A549 (cell line): ENCODE results near the gene ASCL5.

Experiments used
- EHF ChIP-seq: fragments of 250-450 bp; sonication (Bioruptor Pico); IDR thresholded peaks from 2 replicates; pipeline ENCODE4 v1.5.0; 2020; ENCODE audit warnings: mild to moderate bottlenecking
- HOXA7 ChIP-seq: fragments of 250-450 bp; sonication (Bioruptor Pico); IDR thresholded peaks from 2 replicates; pipeline ENCODE4 v1.5.0; 2020; ENCODE audit warnings: mild to moderate bottlenecking, moderate library complexity
- KDM1A ChIP-seq: fragments of 200-600 bp; sonication (generic); IDR thresholded peaks from 2 replicates; pipeline ENCODE4 v1.6.1; 2016; ENCODE audit warnings: low read depth, mild to moderate bottlenecking
- POLR2A ChIP-seq: IDR thresholded peaks from 2 replicates; pipeline ENCODE4 v1.6.1; 2012; ENCODE audit warnings: mild to moderate bottlenecking, low read length
- RAD21 ChIP-seq, 2 experiments: fragments of >200 bp in 1 of 2; sonication (Bioruptor Twin) in 1 of 2; formaldehyde crosslinking in 1 of 2; IDR thresholded peaks in 1 of 2; conservative IDR thresholded peaks in 1 of 2; 2 replicates in 1 of 2; 3 replicates in 1 of 2; pipeline ENCODE4 v1.6.1; 2012 to 2018; ENCODE audit warnings: inconsistent platforms in 1 of 2
- RNF2 ChIP-seq: fragments of 200-600 bp; sonication (generic); IDR thresholded peaks from 2 replicates; pipeline ENCODE4 v1.6.1; 2016; ENCODE audit warnings: low read depth, mild to moderate bottlenecking, antibody characterized with exemption, moderate library complexity, borderline replicate concordance
- SREBF2 ChIP-seq: fragments of 450-650 bp; IDR thresholded peaks from 2 replicates; pipeline ENCODE4 v1.6.1; 2014; ENCODE audit warnings: mild to moderate bottlenecking, moderate library complexity
- TF ChIP-seq, protein P1 (sequence below): fragments of >200 bp; sonication (Bioruptor Twin); formaldehyde crosslinking; IDR thresholded peaks from 3 replicates; pipeline ENCODE4 v1.5.1; 2016
- TF ChIP-seq, protein P2 (sequence below): IDR thresholded peaks from 2 replicates; pipeline ENCODE4 v1.6.1; 2012

DNA sequence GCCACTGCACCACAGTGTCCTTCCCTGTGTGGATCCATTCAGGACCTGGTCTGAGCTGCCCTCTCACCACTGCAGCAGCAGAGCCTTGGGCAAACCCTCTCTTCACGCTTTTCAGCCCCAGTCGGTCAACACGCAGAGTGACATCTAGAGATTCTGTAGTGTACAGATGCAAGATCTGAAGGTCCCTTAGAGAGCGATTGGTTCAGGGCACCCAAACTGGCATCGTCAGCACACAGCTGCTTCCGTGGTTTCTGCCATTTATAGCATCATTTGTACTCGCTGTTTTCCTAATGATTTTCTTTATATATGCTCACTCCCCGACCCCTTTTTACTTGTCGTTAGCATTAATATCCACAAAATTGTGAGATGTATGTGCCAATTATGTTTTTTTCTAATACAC is 1.5 kb upstream of the ASCL5 start:
- no peak for TF ChIP-seq POLR2A
- no peak for TF ChIP-seq SREBF2
- no peak for TF ChIP-seq RNF2
- no peak for TF ChIP-seq EHF (CRISPR knock-in tag)
- TF ChIP-seq KDM1A = no peak
- TF ChIP-seq, protein P1, sequence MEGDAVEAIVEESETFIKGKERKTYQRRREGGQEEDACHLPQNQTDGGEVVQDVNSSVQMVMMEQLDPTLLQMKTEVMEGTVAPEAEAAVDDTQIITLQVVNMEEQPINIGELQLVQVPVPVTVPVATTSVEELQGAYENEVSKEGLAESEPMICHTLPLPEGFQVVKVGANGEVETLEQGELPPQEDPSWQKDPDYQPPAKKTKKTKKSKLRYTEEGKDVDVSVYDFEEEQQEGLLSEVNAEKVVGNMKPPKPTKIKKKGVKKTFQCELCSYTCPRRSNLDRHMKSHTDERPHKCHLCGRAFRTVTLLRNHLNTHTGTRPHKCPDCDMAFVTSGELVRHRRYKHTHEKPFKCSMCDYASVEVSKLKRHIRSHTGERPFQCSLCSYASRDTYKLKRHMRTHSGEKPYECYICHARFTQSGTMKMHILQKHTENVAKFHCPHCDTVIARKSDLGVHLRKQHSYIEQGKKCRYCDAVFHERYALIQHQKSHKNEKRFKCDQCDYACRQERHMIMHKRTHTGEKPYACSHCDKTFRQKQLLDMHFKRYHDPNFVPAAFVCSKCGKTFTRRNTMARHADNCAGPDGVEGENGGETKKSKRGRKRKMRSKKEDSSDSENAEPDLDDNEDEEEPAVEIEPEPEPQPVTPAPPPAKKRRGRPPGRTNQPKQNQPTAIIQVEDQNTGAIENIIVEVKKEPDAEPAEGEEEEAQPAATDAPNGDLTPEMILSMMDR = no peak
- TF ChIP-seq RAD21 (conservative IDR thresholded peaks at IDR 0.05 in 1 of 2, IDR thresholded peaks at IDR 0.05 in 1 of 2) = no peak
- no peak for TF ChIP-seq HOXA7
- TF ChIP-seq, protein P2, sequence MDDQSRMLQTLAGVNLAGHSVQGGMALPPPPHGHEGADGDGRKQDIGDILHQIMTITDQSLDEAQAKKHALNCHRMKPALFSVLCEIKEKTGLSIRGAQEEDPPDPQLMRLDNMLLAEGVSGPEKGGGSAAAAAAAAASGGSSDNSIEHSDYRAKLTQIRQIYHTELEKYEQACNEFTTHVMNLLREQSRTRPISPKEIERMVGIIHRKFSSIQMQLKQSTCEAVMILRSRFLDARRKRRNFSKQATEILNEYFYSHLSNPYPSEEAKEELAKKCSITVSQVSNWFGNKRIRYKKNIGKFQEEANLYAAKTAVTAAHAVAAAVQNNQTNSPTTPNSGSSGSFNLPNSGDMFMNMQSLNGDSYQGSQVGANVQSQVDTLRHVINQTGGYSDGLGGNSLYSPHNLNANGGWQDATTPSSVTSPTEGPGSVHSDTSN = no peak
